HFF-Myc (cell line): ENCODE results near the gene ONECUT3.
A peak's percentile ranks its signal among the peaks of the same experiment; 100 is the strongest.

Experiments
- DNase-seq: peaks from one replicate; pipeline ENCODE4 v3.0.0-alpha.2; 2011; ENCODE audit warnings: low read depth; ENCODE audit errors: extremely low read depth
- H3K4me3 ChIP-seq: replicated peaks from 2 replicates; pipeline ENCODE4 v1.5.1; 2011; ENCODE audit warnings: low read depth, mild to moderate bottlenecking, control low read depth, low read length
- CTCF ChIP-seq: IDR thresholded peaks from 2 replicates; pipeline ENCODE4 v1.5.1; 2012; ENCODE audit warnings: mild to moderate bottlenecking, low read depth, low read length, control low read depth; ENCODE audit errors: missing control alignments

ONECUT3 gene

GRCh38 chr19:1824252-1824622 lies 70.9 kb downstream of the ONECUT3 start:
- H3K4me3 ChIP-seq: no peak overlapping the region
- TF ChIP-seq CTCF: no peak
- no peak for DNase-seq

GRCh38 chr19:1825909-1826556 lies 72.7 kb downstream of the ONECUT3 start:
- no peak overlapping the region for H3K4me3 ChIP-seq
- peak; percentile 95 for TF ChIP-seq CTCF
- no peak for DNase-seq

- DNase-seq: no peak
- TF ChIP-seq CTCF: no peak
- no peak overlapping the region for H3K4me3 ChIP-seq
Observed at GRCh38 chr19:1826557-1827521, 73.5 kb downstream of the ONECUT3 start.

GRCh38 chr19:1827566-1828278 lies 74.4 kb downstream of the ONECUT3 start:
- no peak overlapping the region for H3K4me3 ChIP-seq
- TF ChIP-seq CTCF: no peak
- no peak for DNase-seq

- H3K4me3 ChIP-seq: no peak overlapping the region
- DNase-seq: no peak
- no peak for TF ChIP-seq CTCF
Observed at GRCh38 chr19:1828279-1829238, 75.3 kb downstream of the ONECUT3 start.

GRCh38 chr19:1829958-1830357 lies 76.7 kb downstream of the ONECUT3 start:
- TF ChIP-seq CTCF: no peak
- DNase-seq: no peak
- no peak overlapping the region for H3K4me3 ChIP-seq
